PFSK-1 (cell line): ENCODE measurements around the gene POT1.

Experiments
- POLR2AphosphoS5 ChIP-seq: IDR thresholded peaks from 2 replicates; pipeline ENCODE4 v1.6.1; 2012; ENCODE audit warnings: low read depth, mild to moderate bottlenecking, control low read depth, low read length, moderate library complexity
- SIN3A ChIP-seq: IDR thresholded peaks from 2 replicates; pipeline ENCODE4 v1.6.1; 2012; ENCODE audit warnings: mild to moderate bottlenecking, low read length, moderate library complexity, borderline replicate concordance; ENCODE audit not compliant: insufficient read depth

DNA sequence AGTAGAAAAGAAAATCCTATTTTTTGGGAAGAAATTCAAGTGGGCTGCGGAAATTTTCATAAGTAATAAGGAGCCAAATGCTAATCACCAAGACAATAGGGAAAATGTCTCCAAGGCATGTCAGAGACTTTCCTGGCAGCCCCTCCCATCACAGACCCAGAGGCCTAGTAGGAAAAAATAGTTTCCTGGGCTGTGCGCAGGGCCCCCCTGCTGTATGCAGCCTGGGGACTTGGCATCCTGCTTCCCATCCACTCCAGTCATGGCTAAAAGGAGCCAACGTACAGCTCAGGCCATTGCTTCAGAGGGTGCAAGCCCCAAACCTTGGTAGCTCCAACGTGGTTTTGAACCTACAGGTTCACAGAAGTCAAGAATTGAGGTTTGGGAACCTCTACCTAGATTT lies 12.8 kb upstream of the POT1 start:
- TF ChIP-seq POLR2AphosphoS5: no peak
- no peak for TF ChIP-seq SIN3A
